ENCODE data around the gene FERMT3.
"Not testable (repeated sequence)": the region's sequence is repeated elsewhere in the genome, so short reads cannot be mapped to it uniquely, and the experiment has no call there.

FERMT3 gene

DNA sequence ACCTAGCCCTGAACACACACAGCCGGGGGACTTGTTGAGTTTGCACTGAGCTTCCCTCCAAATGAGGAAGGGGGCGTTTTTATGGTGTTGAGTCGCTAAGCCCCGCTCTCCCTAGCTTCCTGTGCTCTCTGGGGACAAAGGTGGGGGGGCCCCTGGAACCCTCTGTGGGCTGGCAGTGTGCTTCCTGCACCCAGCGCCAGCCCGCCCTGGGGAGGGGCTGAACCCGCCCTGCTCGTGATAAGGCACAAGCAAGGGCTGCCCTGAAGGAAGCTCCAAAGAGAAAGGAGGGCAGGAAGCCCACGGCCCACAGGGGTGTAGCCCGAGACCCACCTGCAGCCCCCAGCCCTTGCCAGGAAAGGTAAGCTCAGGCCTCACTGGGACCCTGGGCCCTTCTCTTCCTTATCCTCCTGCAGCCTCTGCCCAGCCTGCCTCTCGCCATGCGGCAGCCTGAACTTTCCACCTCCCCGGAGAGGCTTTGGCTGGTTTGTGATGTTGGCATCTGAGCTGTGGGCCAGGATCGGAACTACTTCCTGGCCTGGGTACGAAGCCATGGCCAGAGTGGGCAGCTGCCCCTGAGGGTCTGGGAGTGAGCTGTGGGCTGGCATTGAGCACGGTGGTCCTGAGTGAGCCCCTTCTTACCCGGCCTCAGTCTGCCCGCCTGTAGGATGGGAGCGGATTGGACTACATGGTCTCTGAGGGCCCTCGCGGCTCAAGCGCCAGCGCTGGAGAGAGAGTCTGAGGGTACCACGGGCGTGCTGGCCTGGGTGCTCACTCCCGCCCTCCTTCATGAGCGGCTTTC lies at the start of gene FERMT3:
TSS of gene FERMT3 (plus strand) at position 265 of the 799 bp plus-strand sequence. CDS start 644 bp downstream, outside the sequence.
- DNase-seq, result peak; percentile 87

DNA sequence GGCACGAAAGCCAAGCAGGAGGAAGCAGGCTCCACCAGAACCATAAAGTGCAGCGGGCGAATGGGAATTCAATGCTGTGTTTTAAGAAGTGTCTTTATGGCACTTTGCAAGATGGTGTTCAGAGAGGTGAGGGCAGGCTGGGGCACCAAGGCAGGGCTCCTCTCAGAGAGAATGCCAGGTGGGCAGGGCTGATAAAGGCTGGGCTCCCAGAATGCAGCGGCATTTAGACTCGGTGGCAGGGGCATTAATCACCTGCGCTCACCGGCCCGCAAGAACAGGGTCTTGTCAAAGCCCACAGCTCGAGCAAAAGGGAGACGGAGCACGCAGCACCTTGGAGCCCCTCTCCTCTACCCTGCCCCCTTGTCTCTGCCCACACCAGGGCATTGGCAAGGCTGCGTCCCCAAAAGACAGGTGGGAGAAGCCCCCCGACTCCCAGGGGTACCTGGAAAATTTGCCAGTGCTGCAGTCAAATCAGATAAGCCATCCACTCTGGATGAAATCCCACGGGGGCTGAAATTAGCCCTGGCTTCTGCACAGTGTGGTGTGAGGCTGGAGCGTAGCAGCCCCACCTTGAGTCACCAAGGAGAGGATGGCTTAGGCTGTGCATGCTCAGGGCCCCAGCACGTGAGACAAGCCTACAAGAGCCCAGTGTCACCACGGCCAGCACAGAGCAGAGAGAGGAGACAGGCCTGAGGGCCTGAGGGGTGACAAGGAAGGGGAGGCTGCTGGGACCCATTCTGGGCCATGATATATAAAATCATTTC lies 48.7 kb upstream of the FERMT3 start:
- DNase-seq, result no peak

DNA sequence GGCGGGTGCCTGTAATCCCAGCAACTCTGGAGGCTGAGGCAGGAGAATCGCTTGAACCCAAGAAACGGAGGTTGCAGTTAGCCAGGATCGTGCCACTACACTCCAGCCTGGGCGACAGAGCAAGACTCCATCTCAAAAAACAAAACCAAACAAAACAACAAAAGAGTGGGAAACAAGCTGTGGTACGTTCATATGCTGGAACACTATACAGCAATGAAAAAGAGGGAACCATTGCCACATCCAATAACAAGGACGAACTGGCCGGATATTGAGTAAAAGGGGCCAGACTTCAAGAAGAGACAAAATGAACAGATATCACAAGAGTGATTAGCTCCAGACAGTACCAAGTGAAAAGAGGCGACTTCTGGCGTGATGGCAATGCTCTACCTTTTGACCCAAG lies 45.5 kb upstream of the FERMT3 start:
- DNase-seq, result no peak

DNA sequence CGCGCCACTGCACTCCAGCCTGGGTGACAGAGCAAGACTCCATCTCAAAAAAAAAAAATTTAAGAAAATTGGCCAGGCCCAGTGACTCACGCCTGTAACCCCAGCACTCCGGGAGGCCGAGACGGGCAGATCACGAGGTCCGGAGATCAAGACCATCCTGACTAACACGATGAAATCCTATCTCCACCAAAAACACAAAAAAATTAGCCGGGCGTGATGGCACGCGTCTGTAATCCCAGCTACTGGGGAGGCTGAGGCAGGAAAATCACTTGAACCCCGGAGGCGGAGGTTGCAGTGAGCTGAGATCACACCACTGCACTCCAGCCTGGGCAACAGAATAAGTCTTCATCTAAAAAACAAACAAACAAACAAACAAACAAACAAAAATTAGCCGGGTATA lies 43.8 kb upstream of the FERMT3 start:
- not testable (repeated sequence) for DNase-seq

DNA sequence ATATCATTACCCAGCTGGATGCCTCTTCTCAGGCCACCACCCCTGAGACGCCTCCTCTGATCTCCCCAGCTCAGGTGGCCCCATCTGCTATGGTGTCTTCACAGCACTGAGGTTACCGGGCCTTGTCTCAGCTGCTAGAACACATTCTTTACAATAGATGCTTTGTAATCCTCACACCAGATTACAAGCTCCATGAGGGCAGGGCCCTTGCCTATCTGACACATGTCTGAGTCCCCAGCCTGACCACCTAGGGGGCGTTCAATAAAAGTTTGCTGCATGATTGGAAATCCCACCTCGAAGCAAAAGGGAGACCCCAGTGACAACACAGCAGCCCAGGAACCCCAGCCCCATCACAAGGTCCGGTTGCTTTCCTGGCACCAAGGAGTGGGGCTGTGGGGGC lies 42.6 kb upstream of the FERMT3 start:
- DNase-seq, result no peak

DNA sequence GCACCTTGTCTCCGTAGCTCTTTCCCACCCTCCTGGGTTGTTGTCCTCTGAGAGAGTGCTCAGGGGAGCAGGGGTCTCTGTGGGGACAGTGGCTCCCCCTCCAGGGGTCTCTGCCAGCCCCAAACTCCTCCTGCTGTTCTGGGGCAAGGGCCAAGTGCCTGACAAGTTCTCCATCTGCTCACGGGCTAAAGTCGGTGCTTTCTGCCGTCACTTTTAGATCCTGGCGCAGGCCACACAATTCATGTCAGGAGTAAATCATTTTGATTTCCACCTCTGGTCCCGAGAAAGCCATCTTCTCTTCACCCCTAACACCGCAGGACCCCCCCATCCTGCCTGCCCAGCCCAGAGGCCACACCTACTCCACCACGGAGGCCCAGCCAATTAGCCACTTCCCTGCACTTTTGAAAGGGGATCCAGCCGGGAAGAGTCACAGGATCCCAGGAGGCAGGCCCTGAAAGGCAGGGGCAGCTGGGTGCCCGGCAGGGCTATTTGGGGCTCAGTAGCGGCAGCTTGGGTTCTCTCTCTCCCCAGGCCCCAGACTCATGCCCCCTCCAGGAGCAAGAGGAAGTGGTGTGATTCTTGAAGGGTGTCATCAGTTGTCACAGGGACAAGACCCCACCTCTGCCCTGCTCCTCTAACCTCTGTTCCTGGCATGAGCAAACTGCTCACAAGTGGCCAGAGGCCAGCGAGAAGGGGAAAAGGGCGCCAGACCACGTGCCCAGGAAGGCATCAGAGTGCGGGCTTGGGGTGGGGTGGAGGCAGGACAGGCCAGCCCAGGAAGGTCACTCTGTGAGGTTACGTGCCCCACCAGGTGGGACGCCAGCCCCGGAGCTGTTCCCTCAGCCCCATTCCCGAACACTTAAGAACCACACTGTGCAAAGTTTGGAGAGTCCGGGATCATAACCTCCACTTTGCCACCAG lies 41.9 kb upstream of the FERMT3 start:
- DNase-seq, result no peak

DNA sequence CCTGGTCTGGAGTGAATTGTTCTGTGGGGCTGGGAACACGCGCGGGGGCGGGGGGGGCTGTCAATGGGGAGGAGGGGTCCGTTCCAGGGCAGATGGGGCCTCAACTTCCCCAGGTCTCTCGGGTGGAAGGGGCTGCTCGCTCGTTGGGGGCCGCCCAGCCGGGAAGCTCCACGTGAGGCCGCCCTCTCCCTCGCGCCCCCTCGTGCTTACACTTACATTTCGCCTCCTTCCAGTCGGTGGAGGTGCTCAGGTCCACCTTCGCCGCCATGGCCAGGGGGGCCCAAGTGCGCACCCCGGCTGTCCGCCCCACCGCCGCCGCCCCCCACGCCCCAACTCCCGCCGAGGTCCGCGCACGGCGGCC lies 41.1 kb upstream of the FERMT3 start:
- DNase-seq, result peak; percentile 37

DNA sequence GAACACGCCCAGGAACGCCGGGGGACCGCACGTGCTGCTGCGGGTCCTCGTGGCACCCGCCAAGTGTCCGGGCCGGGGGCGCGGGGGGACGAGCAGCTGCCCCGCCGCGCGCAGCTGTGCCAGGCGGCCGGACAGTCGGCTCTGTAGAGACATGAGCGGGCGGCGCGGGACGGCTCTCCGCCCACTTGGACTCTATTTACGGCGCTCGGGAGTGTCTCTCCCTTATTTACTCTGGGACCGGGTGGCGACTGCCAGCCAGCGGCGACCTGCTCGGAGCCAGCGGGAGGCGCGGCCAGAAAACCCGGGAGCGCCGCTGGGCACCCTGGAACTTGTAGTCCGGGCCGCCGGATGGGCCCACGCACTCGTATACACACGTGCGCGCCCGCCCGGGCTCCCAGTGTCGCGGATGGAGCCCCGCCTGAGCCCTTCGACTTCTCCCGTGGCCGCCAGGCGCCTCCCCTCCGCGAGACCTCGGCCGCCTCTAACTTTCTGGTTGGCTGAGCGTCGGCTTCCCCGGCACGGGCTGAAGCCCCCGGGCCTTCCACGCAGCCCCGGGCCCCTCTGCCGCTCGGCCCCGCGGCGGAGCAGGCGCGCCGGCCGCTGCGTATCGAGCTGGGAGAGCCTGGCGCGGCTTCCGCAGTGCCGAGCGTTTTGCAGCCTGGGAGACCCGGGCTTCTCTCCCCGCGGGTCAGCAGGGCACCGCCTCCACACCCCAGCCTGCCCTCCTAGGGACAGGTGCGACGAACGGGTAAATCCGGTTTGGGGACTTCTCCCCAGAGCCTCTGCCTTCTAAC lies 40.5 kb upstream of the FERMT3 start, which contains the start of gene MACROD1:
TSS of gene MACROD1 (minus strand) at position 272 of the 794 bp plus-strand sequence. CDS start at position 153, 119 bp downstream.
- peak; percentile 92 for DNase-seq

DNA sequence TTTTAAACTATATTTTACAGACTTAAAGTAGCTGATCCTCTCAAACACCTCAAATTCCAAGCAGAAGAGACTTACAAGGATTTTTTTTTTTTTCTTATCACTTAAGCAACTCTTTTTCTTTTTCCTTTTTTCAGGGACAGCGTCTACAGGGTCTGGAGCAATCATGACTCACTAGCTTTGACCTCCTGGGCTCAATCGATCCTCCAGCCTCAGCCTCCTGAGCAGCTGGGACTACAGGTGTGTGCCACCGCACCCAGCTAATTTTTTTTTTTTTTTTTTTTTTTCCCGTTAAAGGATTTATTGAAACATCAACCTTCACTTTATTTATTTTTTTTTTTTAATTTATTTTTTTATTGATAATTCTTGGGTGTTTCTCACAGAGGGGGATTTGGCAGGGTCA lies 36.1 kb upstream of the FERMT3 start:
- no peak for DNase-seq

DNA sequence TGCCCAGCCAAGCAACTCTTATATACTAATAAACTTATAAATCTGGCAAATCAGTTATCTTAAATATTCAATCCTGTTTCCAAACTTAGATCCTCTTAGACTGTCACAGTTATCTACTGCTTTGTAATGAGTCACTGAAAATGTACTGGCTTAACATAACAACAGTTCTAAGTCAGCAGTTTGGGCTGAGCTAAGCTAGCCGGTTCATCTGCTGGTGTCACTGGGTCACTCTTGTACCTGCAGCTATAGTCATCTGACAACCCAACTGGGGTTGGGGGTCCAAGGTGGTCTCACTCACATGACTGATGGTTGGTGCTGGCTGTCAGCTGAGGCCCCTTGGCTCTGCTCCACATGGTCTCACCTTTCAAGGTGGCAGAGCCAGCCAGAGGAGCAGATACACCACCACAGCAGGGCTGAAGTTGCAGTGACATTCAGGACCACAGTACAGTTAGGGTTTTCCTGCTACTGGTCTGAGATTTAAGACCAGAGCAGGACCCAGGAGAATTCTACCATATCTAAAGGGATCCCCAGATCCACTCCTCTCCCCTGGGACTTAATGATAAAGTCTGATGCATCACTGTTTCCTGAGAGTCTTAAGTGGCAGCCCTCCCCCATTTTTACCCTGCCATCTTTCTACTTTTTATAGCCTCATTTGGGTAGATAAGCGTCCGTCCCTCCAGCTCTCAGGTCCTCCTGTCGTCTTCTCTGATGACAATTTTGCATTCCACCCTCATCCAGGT lies 32.7 kb upstream of the FERMT3 start:
- DNase-seq, result no peak

DNA sequence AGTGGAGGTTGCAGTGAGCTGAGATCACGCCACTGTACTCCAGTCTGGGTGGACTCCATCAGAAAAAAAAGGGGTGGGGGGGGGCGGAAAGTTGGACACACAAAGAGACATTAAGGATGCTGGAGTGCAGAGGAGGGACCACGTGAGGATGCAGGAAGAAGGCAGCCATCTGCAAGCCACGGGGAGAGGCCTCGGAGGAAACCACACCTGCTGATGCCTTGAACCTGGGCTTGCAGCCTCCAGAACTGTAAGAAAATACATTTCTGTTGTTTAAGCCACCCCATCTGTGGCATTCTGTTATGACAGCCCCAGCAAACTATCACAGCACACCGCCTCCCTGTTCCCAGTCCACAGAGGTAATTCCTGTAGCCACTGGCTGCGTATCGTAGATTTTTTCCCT lies 29.8 kb upstream of the FERMT3 start:
- DNase-seq, result no peak

DNA sequence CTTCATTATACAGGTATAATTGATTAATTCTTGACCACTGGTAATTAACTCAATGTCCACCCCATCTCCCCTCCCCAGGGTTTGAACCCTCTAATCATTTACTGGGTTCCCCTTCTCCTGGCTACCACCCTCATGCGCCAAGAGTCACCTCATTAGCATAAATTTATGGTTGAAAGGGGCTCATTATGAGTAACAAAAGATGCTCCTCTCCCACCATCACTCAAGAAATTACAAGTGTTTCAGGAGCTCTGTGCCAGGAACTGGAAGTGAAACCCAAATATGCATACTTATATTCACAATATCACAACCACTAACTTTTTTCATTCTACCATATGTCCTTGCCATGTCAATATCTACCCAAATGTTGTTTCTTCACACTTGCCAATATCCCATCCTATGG lies 28.3 kb upstream of the FERMT3 start:
- DNase-seq, result no peak

DNA sequence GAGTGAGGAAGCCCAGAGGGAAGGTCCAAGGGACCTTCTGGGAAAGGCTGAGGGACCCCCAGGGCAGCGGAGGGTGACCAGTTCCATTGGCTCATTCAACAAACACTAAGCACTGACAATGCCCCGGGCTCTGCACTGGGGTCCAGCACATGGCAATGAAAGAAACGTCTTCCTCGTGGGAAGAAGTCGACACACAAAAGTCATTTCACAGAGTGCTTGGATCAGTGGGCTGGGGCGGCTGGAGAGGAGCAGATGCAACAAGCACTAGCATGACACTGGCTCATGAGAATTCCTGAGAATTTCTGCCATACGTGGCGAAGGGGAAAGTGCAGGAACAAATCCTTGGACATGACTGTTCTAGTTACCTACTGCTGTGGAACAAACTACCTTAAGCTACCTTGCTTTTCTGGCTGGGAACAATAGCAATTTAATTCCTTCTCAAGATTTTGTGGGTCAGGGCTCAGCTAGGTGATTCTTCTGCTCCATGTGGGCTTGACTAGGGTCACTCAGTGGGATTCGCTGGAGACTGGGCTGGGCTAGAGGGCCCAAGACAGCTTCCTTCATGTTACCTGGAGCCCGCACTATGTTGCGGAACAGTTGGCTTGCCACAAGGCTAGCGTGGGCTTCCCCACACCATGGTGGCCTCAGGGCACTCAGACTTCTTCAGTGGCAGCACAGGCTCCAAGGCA lies 27.4 kb upstream of the FERMT3 start:
- DNase-seq, result no peak

DNA sequence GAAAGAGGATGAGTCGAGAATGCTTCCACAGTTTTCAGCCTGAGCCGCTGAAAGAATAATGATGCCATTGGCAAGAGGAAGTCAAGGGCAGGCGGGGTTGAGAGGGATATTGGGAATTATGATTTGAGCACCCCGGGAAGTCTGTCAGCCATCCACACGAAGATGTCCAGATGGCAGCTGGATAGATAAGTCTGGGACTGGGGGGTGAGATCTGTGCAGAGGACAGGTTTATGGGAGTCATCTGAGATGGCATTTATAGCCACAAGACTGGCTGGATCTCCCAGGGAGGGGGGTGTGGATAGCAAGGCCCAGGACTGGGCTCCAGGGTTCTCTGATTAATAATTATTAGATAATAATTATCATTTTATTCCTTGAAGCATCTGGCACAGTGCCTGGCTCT lies 25.6 kb upstream of the FERMT3 start:
- no peak for DNase-seq

DNA sequence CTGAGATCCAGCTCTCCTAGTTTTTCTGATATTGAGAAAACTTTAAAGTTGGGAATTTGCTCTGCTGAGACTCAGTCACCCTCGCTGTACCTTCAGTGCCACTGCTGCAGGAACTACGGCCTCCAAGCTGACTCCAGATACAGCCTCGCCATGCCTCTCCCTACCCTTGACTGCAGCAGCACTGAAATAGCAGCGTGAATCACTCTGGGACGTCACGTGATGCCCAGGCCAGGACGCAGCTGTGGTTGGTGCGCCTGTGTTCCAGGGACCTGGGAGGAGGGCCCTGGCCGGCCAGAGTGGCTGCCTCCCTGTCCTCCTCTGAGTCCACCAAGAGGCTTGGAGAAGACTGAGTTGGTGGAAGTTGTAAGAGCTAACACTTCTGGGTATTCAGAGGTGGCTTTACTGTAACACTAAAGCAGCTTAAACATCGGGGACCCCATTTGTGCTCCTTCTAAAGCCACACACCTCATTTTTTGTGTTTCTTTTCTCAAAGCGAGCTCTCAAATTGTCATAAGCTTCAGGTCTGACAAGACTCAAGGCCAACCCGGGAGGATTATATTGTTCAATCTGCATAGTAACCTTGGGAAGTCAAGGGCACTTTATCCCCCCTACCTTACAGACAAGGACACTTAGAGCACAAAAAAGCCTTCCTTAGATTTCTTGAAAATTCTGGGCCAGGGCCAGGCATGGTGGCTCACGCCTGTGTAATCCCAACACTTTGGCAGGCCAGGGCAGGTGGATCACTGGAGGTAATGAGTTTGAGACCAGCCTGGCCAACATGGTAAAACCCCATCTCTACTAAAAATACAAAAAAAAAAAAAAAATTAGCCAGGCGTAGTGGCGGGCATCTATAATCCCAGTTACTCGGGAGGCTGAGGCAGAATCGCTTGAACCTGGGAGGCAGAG lies 24.8 kb upstream of the FERMT3 start:
- DNase-seq, result peak; percentile 71

DNA sequence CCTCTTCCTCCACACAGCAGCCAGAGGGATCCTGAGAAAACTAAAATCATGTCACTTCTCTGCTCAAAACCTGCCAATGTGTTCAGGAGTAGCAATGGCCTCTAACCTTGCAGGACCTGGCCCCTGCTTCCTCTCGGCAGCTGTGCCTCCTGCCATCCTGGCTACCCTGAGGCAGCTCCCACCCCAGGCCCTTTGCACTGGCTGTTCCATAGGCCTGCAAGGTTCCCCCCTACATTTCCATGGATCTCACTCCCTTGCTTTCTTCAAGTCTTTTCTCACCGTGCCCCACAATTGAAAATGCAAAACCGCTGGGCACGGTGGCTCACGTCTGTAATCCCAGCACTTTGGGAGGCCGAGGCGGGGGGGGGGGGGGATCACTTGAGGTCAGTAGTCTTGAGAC lies 22.6 kb upstream of the FERMT3 start:
- no peak for DNase-seq

DNA sequence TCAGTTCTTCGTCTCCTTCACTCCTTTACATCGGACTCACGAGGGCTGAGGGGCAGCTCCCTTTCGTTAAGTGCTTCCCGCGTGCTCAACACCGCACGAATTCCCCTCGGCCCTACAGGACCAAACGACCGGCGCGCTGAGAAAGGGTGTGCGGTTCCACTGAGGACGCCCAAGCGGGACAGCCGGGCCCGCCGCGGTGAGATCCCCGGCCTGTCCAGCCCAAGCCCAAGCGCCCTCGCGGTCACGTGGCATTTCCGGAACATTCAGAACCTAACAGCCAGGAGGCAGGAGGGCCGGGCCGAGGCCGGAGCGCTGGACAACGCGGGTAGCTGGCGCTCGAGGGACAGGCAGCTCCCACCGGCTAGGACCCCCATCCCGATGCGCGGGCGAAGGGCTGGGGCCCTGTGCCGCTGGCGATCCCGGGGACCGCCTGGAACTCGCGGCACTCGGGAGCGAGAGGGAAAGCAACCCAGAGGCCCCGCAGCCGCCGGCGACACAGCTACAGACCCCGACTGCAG lies 21.3 kb upstream of the FERMT3 start:
- no peak for DNase-seq

DNA sequence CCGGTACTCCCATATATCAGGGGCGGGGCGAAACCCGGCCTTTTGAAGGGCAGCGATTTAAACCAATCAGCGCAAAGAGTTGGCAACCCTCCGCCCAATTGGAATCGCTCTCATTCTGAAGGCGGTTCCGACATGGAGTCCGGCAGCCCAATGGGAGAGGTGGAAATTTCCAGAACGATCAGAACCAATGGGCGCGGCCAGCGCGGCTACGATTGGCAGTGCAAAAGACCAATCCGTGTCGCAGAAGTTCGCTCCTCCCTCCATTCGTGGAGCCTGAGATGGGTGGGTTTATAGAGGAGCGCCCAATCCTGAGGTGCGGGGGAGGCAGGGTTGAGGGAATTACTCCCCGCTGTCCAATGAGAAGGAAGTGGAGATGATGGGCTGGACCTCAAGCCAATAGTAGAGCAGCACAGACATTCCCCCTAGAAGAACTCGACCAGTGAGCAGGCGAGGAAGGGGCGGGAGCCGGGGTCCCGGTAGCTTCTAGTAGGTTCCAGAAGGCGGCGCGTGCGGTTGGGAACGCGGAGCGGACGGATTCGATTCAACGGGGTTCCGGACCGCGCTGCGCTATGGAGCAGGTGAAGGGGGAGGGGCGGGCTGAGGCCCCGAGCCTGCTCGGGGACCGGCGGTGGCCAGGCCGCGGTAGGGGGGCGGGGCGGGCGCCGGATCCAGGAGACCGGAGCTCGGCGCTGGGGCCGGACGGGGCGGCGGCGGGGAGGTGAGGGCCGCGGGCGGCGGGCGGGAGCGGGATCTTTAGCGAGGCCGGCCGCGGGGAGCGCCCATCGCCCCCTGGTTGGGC lies 20.6 kb upstream of the FERMT3 start, which contains the start of gene STIP1:
TSS of gene STIP1 (plus strand) at position 479 of the 799 bp plus-strand sequence. CDS start at position 570, 91 bp downstream.
- peak; percentile 99 for DNase-seq

All from activated CD4-positive, alpha-beta T cell treated with anti-CD3 and anti-CD28 coated beads for 48 hours (primary cell).